Muscle of leg (tissue), 16 donors: Measurements from ENCODE around the gene C16orf86. TPM values are rescaled to one million over a fixed set of nuclear protein-coding genes. Genes with fewer than 3 reads are reported as not detected.

Experiments
- DNase-seq: peaks from one replicate; pipeline ENCODE4 v3.0.0; 2013
- H3K27ac ChIP-seq: one replicate; pipeline ENCODE4 v1.5.1; 2013; ENCODE audit warnings: mild to moderate bottlenecking, low read length, control low read depth
- H3K27me3 ChIP-seq: one replicate; pipeline ENCODE4 v1.6.1; 2013; ENCODE audit warnings: low read length; ENCODE audit not compliant: control insufficient read depth, insufficient read depth
- H3K36me3 ChIP-seq: one replicate; pipeline ENCODE4 v1.6.1; 2013; ENCODE audit warnings: low read length; ENCODE audit not compliant: control insufficient read depth, insufficient read depth
- H3K4me1 ChIP-seq: one replicate; pipeline ENCODE4 v1.6.1; 2013; ENCODE audit warnings: low read length; ENCODE audit not compliant: control insufficient read depth, insufficient read depth
- H3K4me3 ChIP-seq: one replicate; pipeline ENCODE4 v1.5.1; 2013; ENCODE audit warnings: low read length, control low read depth
- H3K9me3 ChIP-seq: replicated peaks from 2 replicates; pipeline ENCODE4 v1.6.1; 2013; ENCODE audit warnings: low read depth, low read length; ENCODE audit not compliant: control insufficient read depth
- WGBS: methylation state at CpG from one replicate; pipeline ENCODE4 v1.1.5; 2013; ENCODE audit warnings: missing lambda C conversion rate; ENCODE audit not compliant: insufficient coverage; 5-methylcytosine and 5-hydroxymethylcytosine counted together
- long read RNA-seq, 11 donors: transcript quantifications; one replicate each; lab custom pipeline, GENCODE V29; 2026
- polyA plus RNA-seq, 8 donors: library from polyadenylated mRNA; unstranded; fragments of 120-200 nt; gene quantifications; one replicate each; pipeline versions ENCODE4 v1.2.1 to v1.2.3, GENCODE V29; 2013; ENCODE audit warnings: inconsistent platforms in 1 of 8, low replicate concordance in 1 of 8; ENCODE audit not compliant: insufficient read length in 8 of 8, insufficient read depth in 1 of 8
- total RNA-seq: library from RNA; stranded (reverse); fragments of 120-200 nt; gene quantifications from one replicate; pipeline ENCODE4 v1.2.4, GENCODE V29; 2013

The C16orf86 gene, protein sequence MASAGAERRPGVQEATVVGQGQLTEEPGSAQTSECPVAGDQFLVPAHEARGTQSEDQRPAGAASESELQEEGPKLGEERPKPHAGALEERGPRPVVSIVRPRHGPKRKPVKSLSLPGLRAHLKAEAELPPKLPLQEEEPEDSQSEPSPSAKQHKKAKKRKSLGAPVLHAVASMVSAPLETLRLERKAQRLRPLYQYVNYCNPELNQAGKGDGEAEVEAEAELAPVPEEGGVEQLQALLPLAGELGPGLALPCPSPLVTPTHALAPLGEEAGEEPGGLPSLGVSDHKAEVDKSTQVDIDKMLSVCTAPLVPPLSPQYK
- 2.6 TPM for total RNA-seq
- 1 to 10 TPM; 2.1 to 4.3 (median 2.7) TPM for polyA plus RNA-seq
- long read RNA-seq, donor 1, partial matches to known transcripts = 0 of 1 reads
- long read RNA-seq, donor 1, other reads (novel, unspliced or antisense) = 0 of 1 reads
- long read RNA-seq, donor 2 = 0 reads
- long read RNA-seq, donor 3, partial matches to known transcripts = 0 of 2 reads
- long read RNA-seq, donor 3, other reads (novel, unspliced or antisense) = 0 of 2 reads
- long read RNA-seq, donor 4, partial matches to known transcripts = 0 of 1 reads
- long read RNA-seq, donor 4, other reads (novel, unspliced or antisense) = 0 of 1 reads
- long read RNA-seq, donor 5, partial matches to known transcripts = 0 of 1 reads
- long read RNA-seq, donor 5, other reads (novel, unspliced or antisense) = 0 of 1 reads
- long read RNA-seq, donor 6, partial matches to known transcripts = 0 of 2 reads
- long read RNA-seq, donor 6, other reads (novel, unspliced or antisense) = 0 of 2 reads
- long read RNA-seq, donor 7 = 0 reads
- long read RNA-seq, donor 8 = 0 reads
- long read RNA-seq, donor 9 = 0 reads
- long read RNA-seq, donor 10 = 0 reads
- long read RNA-seq, donor 11, partial matches to known transcripts = 0 of 3 reads
- long read RNA-seq, donor 11, other reads (novel, unspliced or antisense) = 0 of 3 reads

GRCh38 chr16:67666559-67667452, at the start of gene C16orf86, which contains the start of gene ENKD1:
Gene C16orf86, plus strand, starts transcription at chr16:67666814. Its CDS starts 157 bp downstream, at chr16:67666971.
Gene ENKD1, minus strand, starts transcription at chr16:67666750. Its CDS starts 308 bp downstream, at chr16:67666442.
- peaks cover 20% of the 10 kb centered on the region for H3K36me3 ChIP-seq
- no peaks in the 10 kb centered on the region for H3K9me3 ChIP-seq
- peak within 1 kb of the TSS; percentile 67 for H3K4me3 ChIP-seq
- WGBS = 6% methylated on average over 77 of the region's 78 CpGs
- peak; percentile 89 for DNase-seq
- peak within 1 kb of the TSS; percentile 81 for H3K27ac ChIP-seq
- no peaks in the 10 kb centered on the region for H3K27me3 ChIP-seq
- H3K4me1 ChIP-seq = peaks cover 27% of the 10 kb centered on the region

- Histone ChIP-seq H3K27me3 (no peaks in the 10 kb centered on the region), H3K27ac (no peak overlapping the region), H3K36me3 (peaks cover 77% of the 10 kb centered on the region), H3K9me3 (no peaks in the 10 kb centered on the region), H3K4me1 (no peaks in the 10 kb centered on the region), H3K4me3 (no peak overlapping the region)
- 94% methylated on average over 10 of the region's 14 CpGs for WGBS
- no peak for DNase-seq
These were observed 38.4 kb upstream of the C16orf86 start for GRCh38 chr16:67628216-67628615.

- no peak overlapping the region for H3K4me3 ChIP-seq
- DNase-seq = no peak
- no peaks in the 10 kb centered on the region for H3K9me3 ChIP-seq
- no peaks in the 10 kb centered on the region for H3K4me1 ChIP-seq
- WGBS = 63% methylated on average over 4 of the region's 7 CpGs
- no peaks in the 10 kb centered on the region for H3K27me3 ChIP-seq
- H3K36me3 ChIP-seq = peaks cover 72% of the 10 kb centered on the region
- H3K27ac ChIP-seq = no peak overlapping the region
These were observed 34.0 kb upstream of the C16orf86 start for GRCh38 chr16:67632415-67633172.

GRCh38 chr16:67636713-67637112, 29.9 kb upstream of the C16orf86 start:
- Histone ChIP-seq H3K4me3 (no peak overlapping the region), H3K36me3 (peaks cover 61% of the 10 kb centered on the region), H3K9me3 (no peaks in the 10 kb centered on the region), H3K27ac (no peak overlapping the region), H3K27me3 (no peaks in the 10 kb centered on the region), H3K4me1 (no peaks in the 10 kb centered on the region)
- DNase-seq = no peak
- WGBS = 69% methylated on average over 4 of the region's 8 CpGs

DNA sequence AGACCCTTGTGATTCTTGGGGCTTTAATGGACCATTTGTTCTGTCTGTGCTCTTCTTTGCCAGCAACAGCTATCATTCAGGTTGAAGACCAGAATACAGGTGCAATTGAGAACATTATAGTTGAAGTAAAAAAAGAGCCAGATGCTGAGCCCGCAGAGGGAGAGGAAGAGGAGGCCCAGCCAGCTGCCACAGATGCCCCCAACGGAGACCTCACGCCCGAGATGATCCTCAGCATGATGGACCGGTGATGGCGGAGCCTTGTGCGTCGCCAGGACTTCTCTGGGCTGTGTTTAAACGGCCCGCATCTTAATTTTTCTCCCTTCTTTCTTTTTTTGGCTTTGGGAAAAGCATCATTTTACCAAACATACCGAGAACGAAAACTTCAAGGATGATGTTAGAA, 29.0 kb upstream of the C16orf86 start:
- Histone ChIP-seq H3K4me3 (no peak overlapping the region), H3K36me3 (peaks cover 52% of the 10 kb centered on the region), H3K9me3 (no peaks in the 10 kb centered on the region), H3K4me1 (peaks cover 5% of the 10 kb centered on the region), H3K27ac (no peak overlapping the region), H3K27me3 (no peaks in the 10 kb centered on the region)
- DNase-seq = no peak
- WGBS = 57% methylated on average over 4 of the region's 12 CpGs

DNA sequence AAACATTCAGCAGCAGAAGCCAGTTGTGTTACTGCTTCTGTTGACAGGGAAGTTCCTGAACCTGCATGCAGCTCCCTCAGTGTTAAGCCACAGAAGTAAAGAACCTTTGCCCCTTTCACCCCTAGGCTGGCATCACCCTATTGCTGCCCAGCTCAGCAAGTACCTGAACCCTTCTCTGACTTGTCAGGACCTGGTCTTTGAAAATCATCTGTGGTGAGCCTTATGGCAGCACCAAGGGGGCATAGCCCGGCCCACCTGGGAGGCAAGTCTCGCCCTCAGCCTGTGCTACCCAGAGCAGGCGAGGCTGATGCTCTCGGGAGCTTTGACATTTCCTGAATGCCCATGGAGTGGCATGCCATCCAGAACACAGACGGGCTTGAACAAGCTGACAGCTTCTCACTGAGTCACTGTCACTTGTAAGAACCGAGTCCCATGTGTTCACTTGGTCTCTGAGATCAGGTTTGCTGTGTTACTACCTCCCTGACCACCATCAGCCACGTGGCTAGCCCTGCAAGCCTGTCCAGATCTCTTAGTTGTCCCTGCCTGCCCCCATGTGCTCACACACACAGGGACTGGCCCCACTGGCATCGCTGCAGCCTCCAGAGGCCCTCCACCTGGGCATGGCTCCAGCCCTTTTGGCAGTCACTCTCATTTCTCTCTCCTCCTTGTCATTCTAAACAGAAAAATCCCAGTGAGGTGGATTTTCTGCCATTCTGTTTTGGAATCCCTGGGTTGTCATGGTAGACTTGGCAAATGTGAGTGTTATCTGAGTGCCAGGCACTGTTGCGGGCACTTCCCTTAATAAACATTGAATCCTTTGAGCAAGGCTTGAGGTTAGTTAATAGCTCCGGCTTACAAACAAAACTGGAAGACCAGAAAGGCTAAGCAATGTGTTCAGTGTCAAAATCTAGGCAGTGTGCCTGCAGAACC, 24.6 kb upstream of the C16orf86 start:
- H3K36me3 ChIP-seq = peaks cover 24% of the 10 kb centered on the region
- 61% methylated on average over 9 of the region's 10 CpGs for WGBS

GRCh38 chr16:67644038-67644437, 22.6 kb upstream of the C16orf86 start:
- H3K27ac ChIP-seq = no peak overlapping the region
- H3K36me3 ChIP-seq = peaks cover 6% of the 10 kb centered on the region
- WGBS = 86% methylated on average over 9 of the region's 9 CpGs
- H3K27me3 ChIP-seq = peaks cover 54% of the 10 kb centered on the region
- H3K4me3 ChIP-seq = no peak overlapping the region
- peaks cover 12% of the 10 kb centered on the region for H3K4me1 ChIP-seq
- DNase-seq = no peak
- no peaks in the 10 kb centered on the region for H3K9me3 ChIP-seq

More for the DNA sequence above, 24.6 kb upstream of the C16orf86 start:
- H3K27me3 ChIP-seq = peaks cover 34% of the 10 kb centered on the region
- H3K4me3 ChIP-seq = no peak overlapping the region
- DNase-seq = peak; percentile 41
- peaks cover 9% of the 10 kb centered on the region for H3K4me1 ChIP-seq
- no peak overlapping the region for H3K27ac ChIP-seq
- H3K9me3 ChIP-seq = no peaks in the 10 kb centered on the region

DNA sequence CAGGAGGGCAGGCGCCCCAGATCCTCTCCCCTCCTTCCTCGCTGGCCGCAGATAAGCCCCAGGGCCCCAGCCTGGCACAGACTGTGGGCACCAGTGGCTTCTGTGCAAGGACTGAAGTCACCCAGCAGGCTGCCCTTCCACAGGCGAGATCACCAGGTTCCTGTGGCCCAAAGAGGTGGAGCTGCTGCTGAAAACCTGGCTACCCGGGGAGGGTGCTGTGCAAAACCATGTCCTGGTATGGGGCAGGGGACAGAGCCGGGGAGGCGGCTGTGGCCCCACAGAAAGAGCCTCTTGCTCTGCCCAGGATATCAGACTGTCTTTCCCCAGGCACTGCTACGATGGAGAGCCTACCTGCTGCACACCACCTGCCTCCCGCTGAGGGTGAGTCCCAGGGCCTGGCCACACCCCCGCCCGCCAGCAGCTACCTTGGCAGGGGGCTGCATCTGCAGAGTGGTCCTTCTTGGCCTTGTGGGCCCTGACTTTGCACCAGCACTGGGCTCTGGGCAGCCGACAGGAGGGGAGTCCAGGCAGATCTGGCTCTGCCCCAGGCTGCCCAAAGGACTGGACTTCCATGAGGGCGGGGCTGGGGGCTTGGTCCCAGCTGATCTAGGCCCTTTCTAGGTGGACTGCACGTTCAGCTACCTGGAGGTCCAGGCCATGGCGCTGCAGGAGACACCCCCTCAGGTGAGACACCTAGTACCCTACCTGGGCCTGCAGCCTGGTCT, 21.1 kb upstream of the C16orf86 start:
- Histone ChIP-seq H3K9me3 (no peaks in the 10 kb centered on the region), H3K27ac (no peak overlapping the region), H3K4me1 (peaks cover 12% of the 10 kb centered on the region), H3K4me3 (no peak overlapping the region), H3K36me3 (no peaks in the 10 kb centered on the region), H3K27me3 (peaks cover 69% of the 10 kb centered on the region)
- no peak for DNase-seq
- 77% methylated on average over 15 of the region's 15 CpGs for WGBS
